Measurements from ENCODE around the gene OR51I1. TPM values are rescaled to one million over a fixed set of nuclear protein-coding genes. Genes with fewer than 3 reads are reported as not detected.

OR51I1 gene
- polyA plus RNA-seq (ENCODE audit: insufficient read length in 3 of 3), result not detected
- long read RNA-seq, donor 1, result 0 reads
- long read RNA-seq, donor 2, result 0 reads
- long read RNA-seq, donor 3, result 0 reads
- long read RNA-seq, donor 4, result 0 reads
- long read RNA-seq, donor 5, result 0 reads
- long read RNA-seq, donor 6, result 0 reads
- long read RNA-seq, donor 7, result 0 reads
- long read RNA-seq, donor 8, result 0 reads
- long read RNA-seq, donor 9, result 0 reads
- long read RNA-seq, donor 10, result 0 reads
- long read RNA-seq, donor 11, result 0 reads
- long read RNA-seq, donor 12, result 0 reads
- long read RNA-seq, donor 13, result 0 reads
- long read RNA-seq, donor 14, result 0 reads
- long read RNA-seq, donor 15, result 0 reads
- long read RNA-seq, donor 16, result 0 reads

DNA sequence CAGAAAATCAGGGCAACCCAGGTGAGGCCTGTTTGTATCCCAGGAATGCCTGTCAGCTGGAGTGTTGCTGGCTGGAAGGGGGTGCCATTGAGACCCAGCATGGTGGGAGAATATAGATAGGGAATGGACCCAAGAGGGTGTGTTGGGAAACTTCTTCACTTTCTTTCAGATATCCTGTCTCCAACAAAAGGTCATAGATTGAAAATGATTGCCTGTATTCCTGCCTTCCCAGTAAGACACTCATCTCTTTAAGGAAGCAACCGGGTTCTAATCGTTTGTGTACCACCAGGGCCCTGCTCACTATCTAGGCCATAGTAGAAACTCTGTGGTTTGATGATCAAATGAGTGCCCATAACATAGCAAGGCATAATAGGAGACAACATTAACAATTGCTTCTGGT is at the start of gene OR51I1:
Gene OR51I1, minus strand, starts transcription at position 101 of the 400 bp plus-strand sequence. Its CDS starts 0 bp downstream, at position 101.
- DNase-seq (ENCODE audit: extremely low read depth in 1 of 11, low read depth in 9 of 11, low spot score in 4 of 11), result no peak

DNA sequence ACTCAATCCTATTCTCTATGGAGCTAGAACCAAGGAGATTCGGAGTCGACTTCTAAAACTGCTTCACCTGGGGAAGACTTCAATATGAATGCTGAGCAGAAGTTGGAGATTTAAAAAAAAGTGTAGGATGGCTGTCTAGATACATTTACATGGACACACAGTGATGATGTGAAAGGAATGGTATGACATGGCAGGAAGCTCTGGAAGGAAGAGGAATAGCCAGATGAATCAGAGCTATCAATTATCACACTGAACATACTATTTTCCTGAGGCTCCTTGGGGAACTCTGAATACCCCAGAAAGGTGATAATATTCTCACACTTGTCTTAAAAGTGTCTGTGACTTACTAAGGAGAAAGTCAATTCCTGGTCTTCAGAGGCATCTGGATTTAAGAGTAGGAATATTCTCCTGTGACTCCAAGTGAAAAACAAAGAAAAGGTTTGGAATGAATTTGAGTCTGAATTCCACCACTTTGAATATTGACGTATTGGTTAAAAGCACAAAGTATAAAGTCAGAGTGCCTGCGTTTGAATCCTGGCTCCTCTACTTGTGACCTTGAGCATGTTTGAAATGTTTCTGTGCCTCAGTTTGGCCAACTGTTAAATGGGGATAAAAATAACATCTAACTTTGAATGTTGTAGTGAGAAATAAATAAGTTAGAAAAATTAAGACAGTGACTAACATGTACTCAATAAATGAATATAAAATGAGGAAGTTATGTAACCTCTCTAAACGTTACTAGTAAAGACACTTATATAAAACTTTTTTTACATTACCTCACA is 48.5 kb upstream of the OR51I1 start:
- DNase-seq (ENCODE audit: extremely low read depth in 1 of 11, low read depth in 9 of 11, low spot score in 4 of 11), result no peak

DNA sequence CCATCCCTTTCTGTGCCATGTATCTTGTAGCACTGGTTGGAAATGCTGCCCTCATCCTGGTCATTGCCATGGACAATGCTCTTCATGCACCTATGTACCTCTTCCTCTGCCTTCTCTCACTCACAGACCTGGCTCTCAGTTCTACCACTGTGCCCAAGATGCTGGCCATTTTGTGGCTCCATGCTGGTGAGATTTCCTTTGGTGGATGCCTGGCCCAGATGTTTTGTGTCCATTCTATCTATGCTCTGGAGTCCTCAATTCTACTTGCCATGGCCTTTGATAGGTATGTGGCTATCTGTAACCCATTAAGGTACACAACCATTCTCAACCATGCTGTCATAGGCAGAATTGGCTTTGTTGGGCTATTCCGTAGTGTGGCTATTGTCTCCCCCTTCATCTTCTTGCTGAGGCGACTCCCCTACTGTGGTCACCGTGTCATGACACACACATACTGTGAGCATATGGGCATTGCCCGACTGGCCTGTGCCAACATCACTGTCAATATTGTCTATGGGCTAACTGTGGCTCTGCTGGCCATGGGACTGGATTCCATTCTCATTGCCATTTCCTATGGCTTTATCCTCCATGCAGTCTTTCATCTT is 47.6 kb upstream of the OR51I1 start:
- DNase-seq (ENCODE audit: extremely low read depth in 1 of 11, low read depth in 9 of 11, low spot score in 4 of 11), result no peak

GRCh38 chr11:5488385-5488784 is 47.1 kb upstream of the OR51I1 start, which contains the start of gene OR52D1:
TSS of gene OR52D1 (plus strand) at chr11:5488685. CDS start at chr11:5488707, 22 bp downstream.
- no peak for DNase-seq (ENCODE audit: extremely low read depth in 1 of 11, low read depth in 9 of 11, low spot score in 4 of 11)

DNA sequence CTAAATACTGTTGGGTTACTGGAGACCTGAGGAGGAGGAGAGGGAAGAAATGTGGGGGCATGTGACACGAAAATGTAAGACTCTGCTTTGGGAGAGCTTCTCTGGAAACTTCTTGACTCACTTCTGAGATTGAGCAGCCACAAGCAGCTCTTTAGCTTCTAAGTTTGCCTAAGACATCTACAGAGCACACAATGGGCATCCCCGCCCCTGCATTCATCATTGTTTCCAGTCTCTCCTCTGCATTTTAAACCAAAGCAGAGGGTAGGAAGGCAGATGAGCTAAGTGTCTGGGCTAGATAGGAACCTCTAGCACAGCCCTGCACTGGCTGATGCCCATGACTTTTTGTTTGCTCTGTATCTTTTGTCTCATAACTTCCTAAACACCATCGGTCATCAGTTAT is 45.1 kb upstream of the OR51I1 start:
- no peak for DNase-seq (ENCODE audit: extremely low read depth in 1 of 11, low read depth in 9 of 11, low spot score in 4 of 11)

DNA sequence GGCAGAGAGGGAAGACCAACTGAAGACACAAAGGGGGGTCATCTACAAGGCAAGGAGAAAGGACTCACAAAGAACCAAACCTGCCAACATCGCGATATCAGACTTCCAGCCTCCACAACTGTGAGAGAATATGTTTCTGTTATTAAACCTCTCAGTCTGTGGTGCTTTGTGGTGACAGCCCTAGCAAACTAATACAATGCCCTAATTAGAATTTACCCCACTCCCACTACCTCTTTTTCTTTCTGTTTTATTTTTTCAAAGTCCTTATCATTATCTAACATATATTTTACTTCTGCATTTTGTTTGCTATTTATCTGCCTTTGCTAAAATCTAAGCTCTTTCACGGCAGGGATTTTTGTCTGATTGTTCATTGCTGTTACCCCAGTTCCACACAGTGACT is 44.7 kb upstream of the OR51I1 start:
- DNase-seq (ENCODE audit: extremely low read depth in 1 of 11, low read depth in 9 of 11, low spot score in 4 of 11), result no peak

GRCh38 chr11:5476186-5476819 is 35.0 kb upstream of the OR51I1 start:
- DNase-seq (ENCODE audit: extremely low read depth in 1 of 11, low read depth in 9 of 11, low spot score in 4 of 11), result peak in 8 of 11 donors; percentile 1 to 18 (median 9)

GRCh38 chr11:5473921-5474320 is 32.6 kb upstream of the OR51I1 start:
- no peak for DNase-seq (ENCODE audit: extremely low read depth in 1 of 11, low read depth in 9 of 11, low spot score in 4 of 11)

GRCh38 chr11:5467527-5467926 is 26.2 kb upstream of the OR51I1 start:
- DNase-seq (ENCODE audit: extremely low read depth in 1 of 11, low read depth in 9 of 11, low spot score in 4 of 11), result no peak

DNA sequence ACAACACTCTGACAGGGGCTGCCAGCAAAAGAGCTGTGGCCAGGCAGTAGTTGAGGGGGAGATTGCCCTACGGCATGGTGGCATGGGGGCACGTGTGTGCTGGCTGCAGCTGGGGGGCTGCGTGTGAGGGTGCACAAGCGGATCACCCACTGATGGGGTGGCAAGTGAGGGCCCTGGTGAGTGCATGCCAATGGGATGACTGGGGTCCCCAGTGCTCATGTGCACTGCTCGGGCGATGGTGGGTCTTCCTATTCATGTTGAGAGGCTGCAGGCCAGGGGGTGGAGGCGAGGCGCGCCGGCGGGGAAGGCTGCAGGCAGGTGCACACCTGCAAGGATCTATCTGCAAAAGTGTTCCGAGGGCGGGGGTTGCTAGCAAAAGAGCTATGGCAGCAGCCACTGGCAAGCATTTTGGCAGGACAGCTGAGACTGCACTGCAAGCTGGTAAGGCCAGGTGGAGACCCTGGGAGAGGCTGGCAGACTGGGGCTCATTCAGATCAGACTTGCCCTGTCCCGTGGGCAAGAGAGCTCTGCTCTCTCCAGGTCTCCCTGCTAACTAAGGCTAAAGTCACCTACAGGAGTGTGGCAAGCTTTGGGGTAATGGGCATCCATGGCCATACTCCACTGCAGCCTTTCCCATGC is 19.8 kb upstream of the OR51I1 start:
- no peak for DNase-seq (ENCODE audit: extremely low read depth in 1 of 11, low read depth in 9 of 11, low spot score in 4 of 11)

DNA sequence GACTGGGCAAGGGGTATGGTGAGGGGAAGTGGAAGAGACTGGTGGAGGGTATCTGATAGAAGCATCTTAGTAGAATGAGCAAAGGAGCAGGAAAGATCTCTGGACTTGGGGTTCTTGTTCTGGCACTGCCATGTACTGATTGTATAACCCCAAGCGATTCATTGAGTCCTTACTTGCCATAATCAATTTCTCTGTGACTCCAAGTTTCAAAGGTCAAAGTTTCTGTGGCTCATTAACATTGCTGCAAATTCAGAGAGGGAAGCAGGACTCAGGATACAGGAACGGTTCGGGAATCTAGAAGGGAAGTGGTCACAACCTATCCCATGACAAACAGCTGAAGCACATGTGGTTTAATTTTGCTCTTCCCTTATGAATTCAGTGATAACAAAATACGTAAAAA is 8.1 kb upstream of the OR51I1 start:
- DNase-seq (ENCODE audit: extremely low read depth in 1 of 11, low read depth in 9 of 11, low spot score in 4 of 11), result no peak

- no peak for DNase-seq (ENCODE audit: extremely low read depth in 1 of 11, low read depth in 9 of 11, low spot score in 4 of 11)
Measured at GRCh38 chr11:5449023-5449422, 7.7 kb upstream of the OR51I1 start, which contains the start of gene OR51I2. TSS of gene OR51I2 (plus strand) at chr11:5449323. CDS start at chr11:5453489, 4,166 bp downstream.

GRCh38 chr11:5443835-5444393 is 2.6 kb upstream of the OR51I1 start:
- no peak for DNase-seq (ENCODE audit: extremely low read depth in 1 of 11, low read depth in 9 of 11, low spot score in 4 of 11)

GRCh38 chr11:5423131-5423530 is 18.2 kb downstream of the OR51I1 start:
- no peak for DNase-seq (ENCODE audit: extremely low read depth in 1 of 11, low read depth in 9 of 11, low spot score in 4 of 11)

DNA sequence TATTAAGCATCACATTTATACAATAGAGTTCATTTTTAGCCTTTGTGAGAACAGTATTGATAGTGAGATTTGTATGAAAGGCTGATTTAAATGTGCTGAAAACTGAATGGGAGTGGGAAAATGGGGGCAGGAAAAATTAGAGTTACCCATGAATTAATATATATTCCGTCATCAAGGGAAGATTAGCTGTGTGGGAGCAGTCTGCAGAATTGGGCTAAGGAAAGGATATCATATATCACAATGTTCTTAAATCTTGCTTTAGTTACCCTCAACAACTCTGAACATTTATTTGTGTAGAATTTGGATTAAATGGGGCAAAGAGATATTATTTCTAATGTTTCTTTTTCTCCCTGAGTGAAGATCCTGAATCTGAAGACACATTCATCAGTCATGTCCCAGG is 19.5 kb downstream of the OR51I1 start, which contains the start of gene OR51Q1:
Gene OR51Q1, plus strand, starts transcription at position 301 of the 400 bp plus-strand sequence. Its CDS starts 90 bp downstream, at position 391.
- no peak for DNase-seq (ENCODE audit: extremely low read depth in 1 of 11, low read depth in 9 of 11, low spot score in 4 of 11)

DNA sequence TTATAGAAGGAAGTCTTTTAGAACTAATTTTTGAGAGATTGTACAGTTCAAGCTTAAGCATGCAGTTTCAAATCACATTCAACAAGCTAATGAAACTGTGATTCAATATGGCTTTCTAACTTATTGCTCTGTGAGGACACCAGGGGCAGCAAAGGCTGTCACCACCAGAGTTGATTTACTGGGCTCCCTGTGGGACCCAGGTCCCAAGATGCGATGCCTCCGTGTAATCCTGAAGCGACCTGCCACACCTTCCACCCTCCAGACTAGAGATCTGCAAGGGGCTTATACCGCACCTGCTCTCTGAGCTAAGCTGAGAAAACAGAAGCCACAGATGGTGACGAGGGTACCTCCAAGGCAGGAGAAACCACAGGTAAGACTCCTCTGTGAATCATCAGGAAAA is 20.3 kb downstream of the OR51I1 start:
- no peak for DNase-seq (ENCODE audit: extremely low read depth in 1 of 11, low read depth in 9 of 11, low spot score in 4 of 11)

GRCh38 chr11:5405173-5405572 is 36.1 kb downstream of the OR51I1 start:
- no peak for DNase-seq (ENCODE audit: extremely low read depth in 1 of 11, low read depth in 9 of 11, low spot score in 4 of 11)

DNA sequence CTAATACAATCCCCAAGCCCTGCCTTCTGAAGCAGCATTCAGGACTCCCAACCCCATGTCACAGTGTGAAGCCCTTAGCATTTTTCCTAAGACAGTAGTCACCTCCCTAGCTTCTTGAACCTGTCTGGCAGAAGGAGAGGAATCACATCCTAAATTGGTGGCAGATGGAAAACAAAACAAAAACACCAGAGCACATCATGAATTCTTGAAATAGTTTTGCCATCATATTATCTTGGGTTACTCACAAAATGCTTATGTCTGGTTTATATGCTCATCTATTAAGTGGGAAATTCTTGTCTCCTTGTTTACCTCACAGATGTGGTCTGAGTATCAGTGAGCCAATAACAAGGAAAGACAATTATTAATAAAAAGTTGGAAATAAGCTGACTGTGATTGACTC is 42.4 kb downstream of the OR51I1 start:
- DNase-seq (ENCODE audit: extremely low read depth in 1 of 11, low read depth in 9 of 11, low spot score in 4 of 11), result no peak

DNA sequence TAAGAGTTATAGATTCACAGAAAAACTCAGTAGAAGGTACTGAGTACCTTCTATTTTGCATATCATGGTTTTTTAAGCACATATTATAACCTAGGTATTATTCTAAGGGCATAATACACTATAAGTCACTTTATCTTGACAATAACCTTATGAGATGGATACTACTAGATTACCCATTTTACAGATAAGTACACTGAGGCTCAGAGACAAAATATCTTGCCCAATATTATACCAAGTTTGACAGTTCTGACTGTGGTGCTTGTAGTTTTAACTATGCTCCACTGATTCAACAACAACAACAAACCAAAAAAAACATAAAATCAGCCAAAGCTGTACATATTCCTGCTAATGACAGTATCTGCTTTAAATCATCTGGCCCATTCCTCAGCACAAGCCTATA is 47.2 kb downstream of the OR51I1 start:
- no peak for DNase-seq (ENCODE audit: extremely low read depth in 1 of 11, low read depth in 9 of 11, low spot score in 4 of 11)
